HUES6 (cell line): ENCODE data around the gene PERM1.
A peak's percentile ranks its signal among the peaks of the same experiment; 100 is the strongest.

Source experiments
- H3K27ac ChIP-seq: 2 replicates; pipeline ENCODE4 v1.7.0; 2013; ENCODE audit warnings: low read depth, mild to moderate bottlenecking, low read length, inconsistent platforms
- H3K27me3 ChIP-seq: 2 replicates; pipeline ENCODE4 v1.6.1; 2013; ENCODE audit warnings: low read length; ENCODE audit not compliant: control insufficient read depth, insufficient read depth
- H3K36me3 ChIP-seq: 2 replicates; pipeline ENCODE4 v1.6.1; 2013; ENCODE audit warnings: low read length; ENCODE audit not compliant: control insufficient read depth, insufficient read depth
- H3K4me1 ChIP-seq: 2 replicates; pipeline ENCODE4 v1.6.1; 2013; ENCODE audit warnings: low read length; ENCODE audit not compliant: control insufficient read depth, insufficient read depth
- H3K4me3 ChIP-seq: 2 replicates; pipeline ENCODE4 v1.5.1; 2013; ENCODE audit warnings: low read depth, low read length
- H3K9ac ChIP-seq: one replicate; pipeline ENCODE4 v1.6.1; 2013; ENCODE audit warnings: mild to moderate bottlenecking, low read length
- H3K9me3 ChIP-seq: 2 replicates; pipeline ENCODE4 v1.6.1; 2013; ENCODE audit warnings: low read depth, low read length; ENCODE audit not compliant: control insufficient read depth, insufficient read depth

Gene PERM1

GRCh38 chr1:1001057-1001783 is 19.3 kb upstream of the PERM1 start:
- peak overlapping the region; percentile 67 for H3K4me3 ChIP-seq
- H3K9ac ChIP-seq, result peak overlapping the region; percentile 10
- H3K36me3 ChIP-seq, result no peaks in the 10 kb centered on the region
- H3K27ac ChIP-seq, result no peak overlapping the region
- peaks cover 45% of the 10 kb centered on the region for H3K4me1 ChIP-seq
- H3K9me3 ChIP-seq, result no peaks in the 10 kb centered on the region
- peaks cover 76% of the 10 kb centered on the region for H3K27me3 ChIP-seq

DNA sequence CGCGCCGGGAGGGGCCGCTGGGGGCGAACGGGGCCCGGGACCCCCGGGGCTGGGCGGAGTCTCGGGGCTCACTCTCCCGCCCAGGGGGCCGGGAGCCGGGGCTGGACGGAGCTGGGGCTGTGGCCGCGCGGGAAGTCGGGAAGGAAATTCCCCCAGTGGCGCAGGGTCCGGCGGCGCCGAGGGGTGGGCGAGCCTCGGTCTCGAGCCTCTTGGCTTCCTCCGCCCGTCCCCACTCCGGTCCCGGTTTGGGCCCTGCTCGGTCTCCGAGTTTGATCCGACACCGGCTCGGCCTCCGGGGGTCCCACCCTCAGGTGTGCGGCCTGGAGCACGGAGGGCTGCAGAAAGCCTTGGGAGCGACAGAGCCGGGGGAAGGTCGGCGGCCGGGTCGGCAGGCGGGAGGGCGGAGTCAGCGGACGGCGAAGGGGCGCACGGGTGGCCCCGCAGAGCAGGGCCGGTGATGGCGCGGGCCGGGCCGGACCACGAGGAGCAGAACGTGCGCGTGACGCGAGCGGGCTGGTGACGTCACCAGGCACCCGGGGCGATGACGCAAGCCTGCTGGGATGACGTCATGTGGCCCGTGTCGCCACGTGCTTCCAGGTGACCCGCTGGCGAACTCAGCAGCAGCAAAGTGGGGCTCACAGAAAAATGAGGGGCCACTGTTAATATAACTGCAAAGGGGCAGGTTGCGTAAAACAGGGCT is 18.6 kb upstream of the PERM1 start:
- Histone ChIP-seq H3K4me1 (peaks cover 41% of the 10 kb centered on the region), H3K36me3 (no peaks in the 10 kb centered on the region), H3K9me3 (no peaks in the 10 kb centered on the region), H3K27me3 (peaks cover 83% of the 10 kb centered on the region), H3K9ac (peak overlapping the region; percentile 77), H3K4me3 (peak overlapping the region; percentile 67), H3K27ac (peak overlapping the region; percentile 51; the same call in 1 of the 2 replicates)

DNA sequence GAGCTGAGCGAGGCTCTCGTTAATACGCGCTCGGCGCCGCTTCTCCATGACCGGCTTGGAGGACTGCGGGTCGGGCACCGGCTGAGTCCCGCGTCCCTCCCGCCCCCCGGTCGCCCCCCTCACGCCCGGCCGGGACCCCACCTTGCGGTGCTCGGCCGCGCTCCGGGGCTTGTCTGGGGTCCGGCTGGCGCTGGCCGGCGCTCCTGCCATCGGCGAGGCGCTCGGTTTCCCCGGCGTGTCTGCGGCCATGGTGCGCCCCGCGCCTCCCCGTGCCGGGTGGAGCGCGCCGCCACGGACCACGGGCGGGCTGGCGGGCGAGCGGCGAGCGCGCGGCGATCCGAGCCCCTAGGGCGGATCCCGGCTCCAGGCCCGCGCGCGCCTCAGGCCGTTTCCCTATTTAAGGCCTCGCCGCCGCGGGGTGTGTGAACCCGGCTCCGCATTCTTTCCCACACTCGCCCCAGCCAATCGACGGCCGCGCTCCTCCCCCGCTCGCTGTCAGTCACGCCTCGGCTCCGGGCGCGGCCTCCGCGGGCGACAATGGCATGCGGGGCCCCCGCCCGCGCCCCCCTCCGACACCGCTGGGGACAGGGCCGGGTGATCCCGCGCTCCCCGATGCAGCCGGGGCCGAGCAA is 17.9 kb upstream of the PERM1 start, which contains the start of gene HES4:
Gene HES4 (minus strand): TSS at position 373 of the 632 bp plus-strand sequence. CDS start 124 bp downstream, at position 249.
- peaks cover 89% of the 10 kb centered on the region for H3K27me3 ChIP-seq
- H3K36me3 ChIP-seq, result no peaks in the 10 kb centered on the region
- H3K9ac ChIP-seq, result peak within 1 kb of the TSS; percentile 77
- peak within 1 kb of the TSS; percentile 51; the same call in 1 of the 2 replicates for H3K27ac ChIP-seq
- peaks cover 34% of the 10 kb centered on the region for H3K4me1 ChIP-seq
- no peaks in the 10 kb centered on the region for H3K9me3 ChIP-seq
- peak within 1 kb of the TSS; percentile 67 for H3K4me3 ChIP-seq

DNA sequence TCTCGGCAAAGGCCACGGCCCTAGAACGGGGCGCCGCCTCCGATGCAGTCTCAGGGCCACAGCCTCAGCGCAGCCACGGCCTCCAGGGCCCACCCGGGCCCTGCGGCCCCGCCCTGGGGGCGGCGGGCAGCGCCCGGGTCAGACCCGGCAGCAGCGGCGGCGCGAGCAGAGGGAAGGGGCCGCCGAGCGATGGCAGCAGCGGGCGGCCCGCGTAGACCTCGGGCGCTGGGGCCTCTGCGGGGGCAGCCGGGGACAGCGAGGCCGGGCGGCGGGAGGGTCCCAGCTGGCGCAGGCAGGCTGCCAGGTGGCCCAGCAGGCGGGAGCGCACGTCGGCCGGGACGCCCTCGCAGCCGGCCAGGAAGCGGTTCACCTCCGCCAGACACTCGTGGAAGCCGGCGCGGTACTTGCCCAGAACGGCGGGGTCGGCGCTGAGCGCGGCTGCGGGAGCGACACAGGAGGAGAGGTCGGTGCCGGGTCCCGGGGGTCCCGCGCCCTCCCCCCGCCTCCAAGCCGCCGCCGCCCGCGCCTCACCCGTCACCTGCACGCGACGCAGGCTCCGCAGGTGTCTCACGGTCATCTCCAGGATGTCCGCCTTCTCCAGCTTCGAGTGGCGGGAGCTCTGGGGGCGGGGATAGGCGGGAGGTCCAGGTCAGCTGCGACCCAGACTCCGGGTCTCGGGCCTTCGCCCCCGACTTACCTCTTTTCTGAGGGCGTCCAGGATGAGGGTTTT is 17.3 kb upstream of the PERM1 start:
- peak overlapping the region; percentile 67 for H3K4me3 ChIP-seq
- H3K36me3 ChIP-seq, result no peaks in the 10 kb centered on the region
- no peak overlapping the region for H3K27ac ChIP-seq
- H3K4me1 ChIP-seq, result peaks cover 28% of the 10 kb centered on the region
- H3K9ac ChIP-seq, result peak overlapping the region; percentile 31
- H3K27me3 ChIP-seq, result peaks cover 89% of the 10 kb centered on the region
- no peaks in the 10 kb centered on the region for H3K9me3 ChIP-seq

GRCh38 chr1:998745-998994 is 16.8 kb upstream of the PERM1 start:
- peak overlapping the region; percentile 67 for H3K4me3 ChIP-seq
- peaks cover 24% of the 10 kb centered on the region for H3K4me1 ChIP-seq
- no peaks in the 10 kb centered on the region for H3K36me3 ChIP-seq
- no peak overlapping the region for H3K27ac ChIP-seq
- H3K9ac ChIP-seq, result peak overlapping the region; percentile 37
- peaks cover 90% of the 10 kb centered on the region for H3K27me3 ChIP-seq
- H3K9me3 ChIP-seq, result no peaks in the 10 kb centered on the region

DNA sequence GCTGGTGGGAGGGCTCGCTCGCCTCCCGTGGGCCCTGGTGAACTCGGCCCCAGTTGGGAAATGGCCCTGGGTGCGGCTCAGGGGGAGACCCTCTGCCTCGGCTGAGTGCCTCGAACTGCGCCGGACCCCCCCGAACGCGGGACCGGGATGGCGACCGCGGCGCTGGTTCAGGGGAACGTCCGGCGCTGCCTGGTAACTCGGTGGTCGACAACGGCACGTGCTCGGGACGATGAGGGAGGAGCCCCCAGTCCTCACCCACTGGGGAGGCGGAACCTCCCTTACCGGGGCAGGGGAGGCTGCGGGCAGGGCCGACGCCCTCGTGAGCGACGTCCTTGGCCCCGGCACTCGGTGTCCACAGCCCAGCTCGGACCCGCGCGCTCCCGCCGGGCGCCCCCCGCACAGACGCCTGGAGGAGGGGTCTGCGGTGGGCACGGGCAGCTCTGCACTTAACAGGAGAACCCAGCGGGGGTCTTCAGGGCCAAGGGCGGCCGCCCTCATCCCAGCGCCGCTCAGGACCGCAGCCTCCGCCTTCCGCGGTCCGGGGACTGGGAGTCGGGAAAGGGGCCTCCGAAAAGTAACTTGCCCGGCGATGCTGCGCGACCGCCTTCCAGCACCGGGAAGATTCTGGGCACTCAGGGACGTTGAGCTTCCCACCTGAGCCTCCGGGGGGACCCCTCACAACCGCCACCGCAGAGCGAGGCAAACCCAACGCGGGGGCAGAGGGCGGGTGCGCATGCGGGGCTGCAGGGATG is 16.3 kb upstream of the PERM1 start:
- peaks cover 2% of the 10 kb centered on the region for H3K9me3 ChIP-seq
- peak overlapping the region; percentile 37 for H3K9ac ChIP-seq
- H3K4me3 ChIP-seq, result peak overlapping the region; percentile 54
- H3K27ac ChIP-seq, result no peak overlapping the region
- peaks cover 90% of the 10 kb centered on the region for H3K27me3 ChIP-seq
- peaks cover 19% of the 10 kb centered on the region for H3K4me1 ChIP-seq
- no peaks in the 10 kb centered on the region for H3K36me3 ChIP-seq

- H3K27ac ChIP-seq, result no peak overlapping the region
- peaks cover 18% of the 10 kb centered on the region for H3K4me1 ChIP-seq
- no peak overlapping the region for H3K4me3 ChIP-seq
- no peaks in the 10 kb centered on the region for H3K36me3 ChIP-seq
- H3K9me3 ChIP-seq, result peaks cover 4% of the 10 kb centered on the region
- H3K27me3 ChIP-seq, result peaks cover 90% of the 10 kb centered on the region
- no peak overlapping the region for H3K9ac ChIP-seq
Observed at GRCh38 chr1:997713-997992, 15.8 kb upstream of the PERM1 start.

DNA sequence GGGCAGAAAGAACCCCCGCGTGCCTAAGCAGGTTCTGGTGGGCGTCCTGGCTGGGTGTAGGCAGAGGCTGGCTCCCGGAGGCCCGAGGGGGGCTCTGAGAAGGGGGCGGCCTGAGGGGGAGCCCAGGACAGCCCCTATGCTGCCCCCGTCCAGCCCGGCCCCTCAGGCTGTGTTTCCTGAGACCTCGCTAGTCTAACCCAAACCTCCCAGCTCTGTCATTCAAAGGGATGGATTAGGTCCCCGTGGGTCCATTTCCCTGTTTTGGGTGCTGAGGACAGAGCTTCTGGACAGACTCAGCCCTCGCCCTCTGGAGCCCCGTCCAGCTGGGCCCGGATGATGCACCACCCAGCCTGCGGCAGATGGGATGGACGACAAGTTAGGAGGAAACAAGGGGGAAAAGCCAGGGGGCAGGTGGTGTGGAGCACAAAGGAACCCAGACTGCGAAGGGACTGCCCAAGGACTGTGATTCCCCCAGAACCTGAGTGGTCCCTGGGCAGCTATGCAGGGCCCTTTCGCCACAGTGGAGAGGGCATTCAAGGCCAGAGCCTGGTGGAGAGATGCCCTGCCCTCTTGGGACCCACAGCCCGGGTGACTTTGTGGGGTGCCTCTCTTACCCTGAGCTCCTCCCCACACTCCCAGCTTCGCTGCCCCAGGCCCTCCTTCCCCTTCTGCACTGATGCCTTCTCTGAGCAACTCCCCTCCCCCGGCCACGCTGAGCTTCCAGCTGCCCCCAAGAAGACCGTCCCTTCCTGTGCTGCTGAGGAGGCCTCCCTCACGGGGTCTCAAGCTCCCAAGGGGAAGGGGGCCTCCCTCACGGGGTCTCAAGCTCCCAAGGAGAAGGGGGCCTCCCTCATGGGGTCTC is 15.2 kb upstream of the PERM1 start:
- H3K9ac ChIP-seq, result no peak overlapping the region
- H3K9me3 ChIP-seq, result peaks cover 4% of the 10 kb centered on the region
- no peak overlapping the region for H3K27ac ChIP-seq
- no peaks in the 10 kb centered on the region for H3K36me3 ChIP-seq
- peaks cover 18% of the 10 kb centered on the region for H3K4me1 ChIP-seq
- H3K27me3 ChIP-seq, result peaks cover 91% of the 10 kb centered on the region
- no peak overlapping the region for H3K4me3 ChIP-seq

- H3K27ac ChIP-seq, result no peak overlapping the region
- H3K36me3 ChIP-seq, result no peaks in the 10 kb centered on the region
- H3K4me3 ChIP-seq, result no peak overlapping the region
- peaks cover 18% of the 10 kb centered on the region for H3K4me1 ChIP-seq
- H3K9me3 ChIP-seq, result peaks cover 9% of the 10 kb centered on the region
- peaks cover 92% of the 10 kb centered on the region for H3K27me3 ChIP-seq
- H3K9ac ChIP-seq, result no peak overlapping the region
Observed at GRCh38 chr1:995665-996633, 14.1 kb upstream of the PERM1 start.
